Upper lobe of right lung (tissue), 1 donor: Measurements from ENCODE around the gene SEC11C. TPM values are rescaled to one million over a fixed set of nuclear protein-coding genes. Genes with fewer than 3 reads are reported as not detected.

ENCODE experiments used
- ATAC-seq: fragments of 200-7000 bp; cut with Tn5 transposase; one replicate; pipeline ENCODE4 v1.9.1; 2020; ENCODE audit warnings: mild to moderate bottlenecking, moderate library complexity
- DNase-seq: peaks from one replicate; pipeline ENCODE4 v3.0.0-alpha.2; 2020
- H3K27ac ChIP-seq: fragments of 200-600 bp; one replicate; pipeline ENCODE4 v1.8.0; 2022
- H3K27me3 ChIP-seq: fragments of 200-600 bp; one replicate; pipeline ENCODE4 v1.8.0; 2022; ENCODE audit warnings: mild to moderate bottlenecking
- H3K36me3 ChIP-seq: fragments of 200-600 bp; one replicate; pipeline ENCODE4 v1.8.0; 2022
- H3K4me1 ChIP-seq: fragments of 200-600 bp; one replicate; pipeline ENCODE4 v1.8.0; 2022
- H3K4me3 ChIP-seq: fragments of 200-600 bp; one replicate; pipeline ENCODE4 v1.8.0; 2022; ENCODE audit warnings: mild to moderate bottlenecking
- H3K9me3 ChIP-seq: fragments of 200-600 bp; one replicate; pipeline ENCODE4 v1.8.0; 2022
- intact Hi-C: fragments of 100-400 bp; cut with DNase I; formaldehyde crosslinking; loops from one replicate; pipeline ENCODE4 v1.11.0; 2022
- total RNA-seq: library from RNA; stranded (reverse); fragmentation: NEBNext Ultra II Directional; extraction: Animal tissue kit (Norgen Biotek cat#: 25700); gene quantifications from one replicate; pipeline ENCODE4 v1.2.1, GENCODE V29; 2021
- TF ChIP-seq, protein P1 (sequence below): fragments of 200-600 bp; IDR thresholded peaks from one replicate; pipeline ENCODE4 v1.8.0; 2022; ENCODE audit warnings: antibody characterized with exemption
- donor health status: DM: no; HTN: yes; CAD: no; lungs with severe emphysema.

SEC11C gene
- total RNA-seq, 1 donor from 2014 or later: 66.8 TPM

DNA sequence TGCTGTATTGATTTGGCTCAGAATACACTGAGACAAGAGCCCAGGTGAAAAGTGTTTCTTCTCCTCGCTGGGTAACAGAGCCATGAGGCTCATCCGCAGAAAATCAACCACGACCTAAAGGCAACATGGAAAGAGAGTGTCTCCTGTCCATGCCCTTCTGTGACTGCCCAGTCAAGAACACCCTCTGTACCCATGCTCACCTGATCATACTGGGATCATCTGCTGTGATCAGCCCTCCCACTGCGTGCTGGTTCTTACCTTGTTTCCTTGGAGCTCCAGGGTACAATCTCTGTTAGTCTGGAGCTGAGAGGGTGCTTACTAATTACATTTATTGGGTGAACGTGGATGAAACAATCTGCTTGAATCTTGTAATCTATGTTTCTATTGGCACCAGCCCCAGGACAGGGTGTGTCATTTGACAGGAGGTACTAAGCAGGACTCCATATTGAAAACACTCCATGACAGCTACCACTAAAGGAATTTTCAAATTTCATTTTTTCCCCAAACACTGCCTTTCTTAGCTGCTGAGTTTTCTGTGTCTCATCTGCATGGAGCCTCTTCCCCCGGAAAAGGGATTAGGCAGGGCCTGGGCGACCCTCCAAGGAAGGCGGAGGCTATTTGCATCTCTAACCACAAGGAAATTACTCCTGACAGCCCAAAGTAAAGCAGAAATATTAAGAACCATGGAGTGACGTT, 40.6 kb downstream of the SEC11C start:
- TF ChIP-seq, protein P1, sequence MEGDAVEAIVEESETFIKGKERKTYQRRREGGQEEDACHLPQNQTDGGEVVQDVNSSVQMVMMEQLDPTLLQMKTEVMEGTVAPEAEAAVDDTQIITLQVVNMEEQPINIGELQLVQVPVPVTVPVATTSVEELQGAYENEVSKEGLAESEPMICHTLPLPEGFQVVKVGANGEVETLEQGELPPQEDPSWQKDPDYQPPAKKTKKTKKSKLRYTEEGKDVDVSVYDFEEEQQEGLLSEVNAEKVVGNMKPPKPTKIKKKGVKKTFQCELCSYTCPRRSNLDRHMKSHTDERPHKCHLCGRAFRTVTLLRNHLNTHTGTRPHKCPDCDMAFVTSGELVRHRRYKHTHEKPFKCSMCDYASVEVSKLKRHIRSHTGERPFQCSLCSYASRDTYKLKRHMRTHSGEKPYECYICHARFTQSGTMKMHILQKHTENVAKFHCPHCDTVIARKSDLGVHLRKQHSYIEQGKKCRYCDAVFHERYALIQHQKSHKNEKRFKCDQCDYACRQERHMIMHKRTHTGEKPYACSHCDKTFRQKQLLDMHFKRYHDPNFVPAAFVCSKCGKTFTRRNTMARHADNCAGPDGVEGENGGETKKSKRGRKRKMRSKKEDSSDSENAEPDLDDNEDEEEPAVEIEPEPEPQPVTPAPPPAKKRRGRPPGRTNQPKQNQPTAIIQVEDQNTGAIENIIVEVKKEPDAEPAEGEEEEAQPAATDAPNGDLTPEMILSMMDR: no peak
- intact Hi-C loops: no loop called here
- no peaks in the 10 kb centered on the region for H3K9me3 ChIP-seq
- H3K36me3 ChIP-seq: no peaks in the 10 kb centered on the region
- DNase-seq: no peak
- H3K4me3 ChIP-seq: no peak overlapping the region
- peak; percentile 20 for ATAC-seq
- no peaks in the 10 kb centered on the region for H3K27me3 ChIP-seq
- H3K27ac ChIP-seq: no peak overlapping the region
- H3K4me1 ChIP-seq: no peaks in the 10 kb centered on the region

DNA sequence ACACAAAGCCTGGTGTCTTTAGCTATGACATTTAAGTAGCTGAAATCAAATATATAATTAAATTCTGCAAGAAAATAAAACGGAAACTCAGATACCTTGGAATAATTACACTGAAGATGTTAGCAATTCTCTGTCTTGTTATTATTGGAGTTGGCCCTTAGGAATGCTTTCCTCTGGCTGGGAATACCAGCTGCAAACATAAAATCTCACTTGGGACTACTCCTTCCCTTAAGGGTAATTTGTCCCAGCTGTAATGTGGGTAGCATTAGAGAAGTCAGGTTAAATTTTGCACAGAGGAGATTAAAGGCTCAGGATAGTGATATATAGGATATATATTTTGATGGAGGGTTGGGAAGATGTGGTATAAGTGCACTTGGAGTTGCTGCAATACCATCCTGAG, 43.0 kb downstream of the SEC11C start:
- H3K4me1 ChIP-seq: no peaks in the 10 kb centered on the region
- H3K36me3 ChIP-seq: no peaks in the 10 kb centered on the region
- no peaks in the 10 kb centered on the region for H3K9me3 ChIP-seq
- ATAC-seq (no peak), DNase-seq (no peak)
- TF ChIP-seq, protein P1: no peak
- H3K27ac ChIP-seq: no peak overlapping the region
- H3K27me3 ChIP-seq: no peaks in the 10 kb centered on the region
- intact Hi-C loops: no loop called here
- no peak overlapping the region for H3K4me3 ChIP-seq

DNA sequence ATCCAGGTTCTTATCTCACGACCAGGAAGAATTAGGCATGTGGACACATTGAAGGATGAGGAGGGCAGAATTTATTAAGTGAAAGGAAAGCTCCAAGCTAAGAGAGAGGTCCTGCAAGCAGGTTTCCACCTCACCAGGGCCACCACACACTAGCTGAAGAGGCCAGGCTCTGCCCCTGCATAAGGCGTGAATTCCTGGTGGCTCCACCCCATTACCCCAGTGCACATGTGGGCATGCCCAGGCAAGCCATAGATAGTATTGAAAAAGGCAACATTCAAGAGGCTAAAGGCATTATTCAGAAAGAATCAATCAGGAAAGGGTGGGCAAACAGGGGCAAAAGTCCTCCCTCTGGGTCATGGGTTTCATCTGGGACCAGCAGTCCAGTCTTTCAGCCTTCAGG, 49.3 kb downstream of the SEC11C start:
- H3K4me3 ChIP-seq: no peak overlapping the region
- TF ChIP-seq, protein P1: no peak
- no peaks in the 10 kb centered on the region for H3K27me3 ChIP-seq
- no peak for DNase-seq
- no peaks in the 10 kb centered on the region for H3K9me3 ChIP-seq
- no peak for ATAC-seq
- no peaks in the 10 kb centered on the region for H3K36me3 ChIP-seq
- H3K4me1 ChIP-seq: no peaks in the 10 kb centered on the region
- intact Hi-C loops: no loop called here
- no peak overlapping the region for H3K27ac ChIP-seq

DNA sequence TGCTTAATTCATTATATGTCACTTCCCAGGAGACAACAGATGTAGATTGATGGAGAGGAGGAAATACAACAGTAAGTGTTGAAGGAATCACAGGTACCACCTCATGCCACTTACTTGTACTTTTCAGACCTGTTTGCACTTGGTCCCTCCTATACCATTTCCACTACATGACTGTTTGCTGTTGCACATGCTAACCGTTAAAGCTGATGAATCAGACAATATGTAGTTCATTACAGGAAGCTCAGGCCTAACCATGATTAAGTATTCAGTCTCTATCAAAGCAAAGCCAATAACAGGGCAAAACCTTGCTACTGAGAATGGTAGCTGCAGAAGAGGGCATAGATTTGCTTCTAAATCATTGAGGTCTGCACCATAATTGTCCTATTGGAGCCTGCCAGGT, 50.1 kb downstream of the SEC11C start:
- ATAC-seq (no peak), DNase-seq (no peak)
- H3K36me3 ChIP-seq: no peaks in the 10 kb centered on the region
- no peak overlapping the region for H3K4me3 ChIP-seq
- intact Hi-C loops: no loop called here
- H3K9me3 ChIP-seq: no peaks in the 10 kb centered on the region
- H3K4me1 ChIP-seq: no peaks in the 10 kb centered on the region
- TF ChIP-seq, protein P1: no peak
- H3K27me3 ChIP-seq: no peaks in the 10 kb centered on the region
- H3K27ac ChIP-seq: no peak overlapping the region

DNA sequence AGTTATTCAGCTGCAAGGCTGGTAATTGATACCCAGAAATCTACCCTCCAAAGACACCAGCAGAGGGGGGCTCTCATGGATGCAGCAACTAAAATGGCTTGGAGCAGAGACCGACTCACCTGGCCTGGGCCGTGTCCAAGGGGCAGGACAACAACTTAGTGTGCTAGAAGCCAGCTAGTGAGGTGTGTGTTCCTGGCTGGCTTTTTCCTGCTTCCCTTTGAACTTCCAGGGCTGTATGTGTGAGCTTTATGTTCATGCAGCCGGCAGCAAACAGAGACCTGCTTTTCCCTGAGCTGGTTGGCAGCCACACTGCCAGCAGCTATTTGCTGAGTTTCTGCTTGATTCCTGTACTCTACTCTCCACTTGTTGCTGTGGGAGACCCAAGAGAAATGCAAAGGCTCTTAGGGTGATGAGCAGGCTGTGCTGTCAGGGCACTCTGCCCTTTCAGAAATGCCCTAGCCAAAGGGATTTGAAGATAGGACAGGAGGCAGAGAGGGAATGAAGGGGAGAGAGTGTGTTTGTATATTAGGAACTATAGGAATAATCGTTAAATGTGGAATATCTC, 56.6 kb downstream of the SEC11C start:
- peaks cover 4% of the 10 kb centered on the region for H3K27me3 ChIP-seq
- DNase-seq (no peak), ATAC-seq (no peak)
- H3K36me3 ChIP-seq: no peaks in the 10 kb centered on the region
- H3K4me1 ChIP-seq: no peaks in the 10 kb centered on the region
- no peak overlapping the region for H3K27ac ChIP-seq
- H3K4me3 ChIP-seq: no peak overlapping the region
- TF ChIP-seq, protein P1: no peak
- no peaks in the 10 kb centered on the region for H3K9me3 ChIP-seq
- intact Hi-C loops: no loop called here
